ENCODE results near the gene MGAT5. TPM values are rescaled to one million over a fixed set of nuclear protein-coding genes. Genes with fewer than 3 reads are reported as not detected.

Gene MGAT5
- total RNA-seq, 3 donors from 2014 or later (not counting 1 experiment from before 2014, with no cell fraction given), result 39.7 to 58.2 (median 57.0) TPM

DNA sequence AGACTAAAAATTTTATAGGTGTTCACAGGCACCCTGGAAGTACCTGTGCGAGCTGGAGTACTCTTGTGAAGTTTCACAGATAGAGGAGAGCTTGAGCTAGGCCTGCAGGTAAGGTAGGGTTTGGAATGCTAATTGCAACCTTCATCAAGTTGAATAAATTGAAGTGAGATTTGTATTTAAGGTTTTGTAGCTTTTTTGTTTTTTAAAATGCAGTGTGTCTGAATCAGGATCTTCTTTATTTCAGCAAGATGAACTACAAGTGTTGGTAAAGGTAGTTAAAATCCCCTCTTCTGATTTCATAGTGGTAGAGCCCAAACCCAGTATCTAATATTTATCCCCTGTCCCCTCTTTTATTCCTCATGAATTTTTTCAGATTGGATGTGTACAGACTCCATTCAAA lies 45.5 kb downstream of the MGAT5 start:
- no peak overlapping the region for H3K4me3 ChIP-seq (ENCODE audit: low read length)
- DNase-seq (no peak), ATAC-seq (no peak)
- Mint-ChIP-seq H3K9me3 (no peaks in the 10 kb centered on the region), H3K27ac (no peak overlapping the region), H3K27me3 (ENCODE audit: low read depth in 2 of 2) (peaks cover 8 to 9% of the 10 kb centered on the region in 2 donors), H3K36me3 (no peaks in the 10 kb centered on the region), H3K4me3 (no peak overlapping the region), H3K4me1 (peaks cover 17 to 18% of the 10 kb centered on the region in 2 donors)
- 97% methylated on average over 1 of the region's 1 CpG for WGBS (ENCODE audit: insufficient coverage)
- no peaks in the 10 kb centered on the region for H3K9me3 ChIP-seq (ENCODE audit: control insufficient read depth, insufficient read depth, low read length)
- intact Hi-C loops (cut with micrococcal nuclease), result no loop called here
- no peaks in the 10 kb centered on the region for H3K36me3 ChIP-seq (ENCODE audit: control insufficient read depth, insufficient read depth, low read length)
- H3K27me3 ChIP-seq (ENCODE audit: control insufficient read depth, insufficient read depth, low read length), result no peaks in the 10 kb centered on the region
- H3K4me1 ChIP-seq (ENCODE audit: control insufficient read depth, insufficient read depth, low read length), result no peaks in the 10 kb centered on the region
- no peak overlapping the region for H3K27ac ChIP-seq (ENCODE audit: low read length)
- TF ChIP-seq, protein P1, sequence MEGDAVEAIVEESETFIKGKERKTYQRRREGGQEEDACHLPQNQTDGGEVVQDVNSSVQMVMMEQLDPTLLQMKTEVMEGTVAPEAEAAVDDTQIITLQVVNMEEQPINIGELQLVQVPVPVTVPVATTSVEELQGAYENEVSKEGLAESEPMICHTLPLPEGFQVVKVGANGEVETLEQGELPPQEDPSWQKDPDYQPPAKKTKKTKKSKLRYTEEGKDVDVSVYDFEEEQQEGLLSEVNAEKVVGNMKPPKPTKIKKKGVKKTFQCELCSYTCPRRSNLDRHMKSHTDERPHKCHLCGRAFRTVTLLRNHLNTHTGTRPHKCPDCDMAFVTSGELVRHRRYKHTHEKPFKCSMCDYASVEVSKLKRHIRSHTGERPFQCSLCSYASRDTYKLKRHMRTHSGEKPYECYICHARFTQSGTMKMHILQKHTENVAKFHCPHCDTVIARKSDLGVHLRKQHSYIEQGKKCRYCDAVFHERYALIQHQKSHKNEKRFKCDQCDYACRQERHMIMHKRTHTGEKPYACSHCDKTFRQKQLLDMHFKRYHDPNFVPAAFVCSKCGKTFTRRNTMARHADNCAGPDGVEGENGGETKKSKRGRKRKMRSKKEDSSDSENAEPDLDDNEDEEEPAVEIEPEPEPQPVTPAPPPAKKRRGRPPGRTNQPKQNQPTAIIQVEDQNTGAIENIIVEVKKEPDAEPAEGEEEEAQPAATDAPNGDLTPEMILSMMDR (IDR thresholded peaks at IDR 0.05), result no peak

GRCh38 chr2:134300585-134300984 lies 46.7 kb downstream of the MGAT5 start:
- no peaks in the 10 kb centered on the region for H3K36me3 Mint-ChIP-seq
- TF ChIP-seq, protein P1 (IDR thresholded peaks at IDR 0.05), result no peak
- no peaks in the 10 kb centered on the region for H3K9me3 ChIP-seq (ENCODE audit: control insufficient read depth, insufficient read depth, low read length)
- no peak overlapping the region for H3K4me3 Mint-ChIP-seq
- no peak for DNase-seq
- H3K9me3 Mint-ChIP-seq, result no peaks in the 10 kb centered on the region
- intact Hi-C loops (cut with micrococcal nuclease), result no loop called here
- no peaks in the 10 kb centered on the region for H3K27me3 ChIP-seq (ENCODE audit: control insufficient read depth, insufficient read depth, low read length)
- H3K27me3 Mint-ChIP-seq (ENCODE audit: low read depth in 2 of 2), result peaks cover 4 to 6% of the 10 kb centered on the region in 2 donors
- H3K36me3 ChIP-seq (ENCODE audit: control insufficient read depth, insufficient read depth, low read length), result no peaks in the 10 kb centered on the region
- H3K27ac Mint-ChIP-seq, result no peak overlapping the region
- no peak overlapping the region for H3K4me3 ChIP-seq (ENCODE audit: low read length)
- WGBS (ENCODE audit: insufficient coverage), result 75% methylated on average over 1 of the region's 1 CpG
- H3K4me1 Mint-ChIP-seq, result peaks cover 20 to 22% of the 10 kb centered on the region in 2 donors
- H3K4me1 ChIP-seq (ENCODE audit: control insufficient read depth, insufficient read depth, low read length), result no peaks in the 10 kb centered on the region
- no peak for ATAC-seq
- no peak overlapping the region for H3K27ac ChIP-seq (ENCODE audit: low read length)

GRCh38 chr2:134301099-134301927 lies 47.4 kb downstream of the MGAT5 start:
- no peaks in the 10 kb centered on the region for H3K27me3 ChIP-seq (ENCODE audit: control insufficient read depth, insufficient read depth, low read length)
- no peak overlapping the region for H3K27ac Mint-ChIP-seq
- H3K36me3 ChIP-seq (ENCODE audit: control insufficient read depth, insufficient read depth, low read length), result no peaks in the 10 kb centered on the region
- no peaks in the 10 kb centered on the region for H3K9me3 Mint-ChIP-seq
- ATAC-seq (no peak), DNase-seq (no peak)
- peaks cover 0 to 4% of the 10 kb centered on the region in 2 donors for H3K27me3 Mint-ChIP-seq (ENCODE audit: low read depth in 2 of 2)
- no peak overlapping the region for H3K4me3 Mint-ChIP-seq
- no peak overlapping the region for H3K27ac ChIP-seq (ENCODE audit: low read length)
- no peaks in the 10 kb centered on the region for H3K4me1 ChIP-seq (ENCODE audit: control insufficient read depth, insufficient read depth, low read length)
- H3K9me3 ChIP-seq (ENCODE audit: control insufficient read depth, insufficient read depth, low read length), result no peaks in the 10 kb centered on the region
- TF ChIP-seq, protein P1 (IDR thresholded peaks at IDR 0.05), result no peak
- intact Hi-C loops (cut with micrococcal nuclease), result no loop called here
- 91% methylated on average over 7 of the region's 8 CpGs for whole genome bisulfite sequencing (ENCODE audit: insufficient coverage)
- H3K4me3 ChIP-seq (ENCODE audit: low read length), result no peak overlapping the region
- no peaks in the 10 kb centered on the region for H3K36me3 Mint-ChIP-seq
- H3K4me1 Mint-ChIP-seq, result peaks cover 20 to 25% of the 10 kb centered on the region in 2 donors

- intact Hi-C loops (cut with micrococcal nuclease), result no loop called here
- H3K27ac Mint-ChIP-seq, result no peak overlapping the region
- H3K4me1 ChIP-seq (ENCODE audit: control insufficient read depth, insufficient read depth, low read length), result no peaks in the 10 kb centered on the region
- 94% methylated on average over 2 of the region's 2 CpGs for WGBS (ENCODE audit: insufficient coverage)
- ATAC-seq (no peak), DNase-seq (no peak)
- no peaks in the 10 kb centered on the region for H3K36me3 Mint-ChIP-seq
- peaks cover 0 to 4% of the 10 kb centered on the region in 2 donors for H3K27me3 Mint-ChIP-seq (ENCODE audit: low read depth in 2 of 2)
- H3K9me3 ChIP-seq (ENCODE audit: control insufficient read depth, insufficient read depth, low read length), result no peaks in the 10 kb centered on the region
- TF ChIP-seq, protein P1 (IDR thresholded peaks at IDR 0.05), result no peak
- no peak overlapping the region for H3K27ac ChIP-seq (ENCODE audit: low read length)
- no peaks in the 10 kb centered on the region for H3K27me3 ChIP-seq (ENCODE audit: control insufficient read depth, insufficient read depth, low read length)
- H3K4me1 Mint-ChIP-seq, result peaks cover 24 to 28% of the 10 kb centered on the region in 2 donors
- H3K9me3 Mint-ChIP-seq, result no peaks in the 10 kb centered on the region
- H3K36me3 ChIP-seq (ENCODE audit: control insufficient read depth, insufficient read depth, low read length), result no peaks in the 10 kb centered on the region
- H3K4me3 ChIP-seq (ENCODE audit: low read length), result no peak overlapping the region
- no peak overlapping the region for H3K4me3 Mint-ChIP-seq
These were observed 48.0 kb downstream of the MGAT5 start for GRCh38 chr2:134301928-134302260.
